Ectodermal cell (in vitro differentiated cells): ENCODE measurements around the gene STAT4.
A peak's percentile ranks its signal among the peaks of the same experiment; 100 is the strongest.

Source experiments
- H3K27ac ChIP-seq: 2 replicates; pipeline ENCODE4 v1.7.0; 2013; ENCODE audit warnings: mild to moderate bottlenecking, low read depth, low read length; ENCODE audit not compliant: insufficient read depth, poor library complexity, severe bottlenecking
- H3K27me3 ChIP-seq: 2 replicates; pipeline ENCODE4 v1.7.0; 2013; ENCODE audit warnings: mild to moderate bottlenecking, low read length; ENCODE audit not compliant: insufficient read depth, control insufficient read depth, poor library complexity, severe bottlenecking
- H3K36me3 ChIP-seq: one replicate; pipeline ENCODE4 v1.7.0; 2013; ENCODE audit warnings: low read length; ENCODE audit not compliant: control insufficient read depth, insufficient read depth
- H3K4me1 ChIP-seq: one replicate; pipeline ENCODE4 v1.7.0; 2013; ENCODE audit warnings: low read length; ENCODE audit not compliant: control insufficient read depth, insufficient read depth
- H3K4me3 ChIP-seq: 2 replicates; pipeline ENCODE4 v1.7.0; 2013; ENCODE audit warnings: low read depth, low read length, control low read depth; ENCODE audit not compliant: insufficient read depth
- H3K9me3 ChIP-seq: 2 replicates; pipeline ENCODE4 v1.7.0; 2013; ENCODE audit warnings: mild to moderate bottlenecking, low read length, moderate library complexity; ENCODE audit not compliant: control insufficient read depth
- WGBS, 2 experiments: methylation state at CpG; one replicate each; pipeline ENCODE4 v1.1.7; 2013; ENCODE audit warnings: missing lambda C conversion rate in 2 of 2; 5-methylcytosine and 5-hydroxymethylcytosine counted together

STAT4 gene

DNA sequence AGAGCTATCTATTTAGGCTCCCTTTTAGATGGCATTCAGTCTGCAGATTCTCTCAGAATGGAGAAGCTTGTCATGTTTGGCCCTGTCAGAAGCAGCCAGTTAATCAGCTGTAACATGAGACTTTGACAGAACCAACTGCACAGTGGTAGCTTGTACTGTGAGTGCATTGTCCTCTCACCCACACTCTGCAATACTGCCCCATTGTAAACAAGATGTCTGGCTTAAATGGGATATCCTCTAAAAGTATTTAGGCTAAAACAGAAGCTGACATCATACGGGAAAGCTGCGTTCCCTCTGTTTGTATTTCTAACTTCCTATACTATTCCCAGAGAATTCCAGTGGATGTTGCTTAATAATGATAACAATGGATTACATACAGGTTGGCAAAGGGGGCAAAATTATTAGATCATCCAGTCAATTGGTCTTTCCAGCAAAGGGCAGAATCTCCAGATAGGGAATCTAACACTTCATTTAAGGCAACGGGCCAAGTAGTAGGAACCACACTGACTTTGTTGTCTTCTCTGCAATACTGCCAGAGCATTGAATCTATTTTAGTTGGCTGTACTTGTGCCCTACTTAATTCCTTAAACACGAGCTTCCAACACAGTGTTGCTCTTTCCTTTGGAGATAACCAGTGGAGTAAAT is 15.4 kb upstream of the STAT4 start:
- Histone ChIP-seq H3K4me1 (peaks cover under 1% of the 10 kb centered on the region), H3K9me3 (no peaks in the 10 kb centered on the region), H3K27ac (no peak overlapping the region), H3K27me3 (no peaks in the 10 kb centered on the region), H3K36me3 (no peaks in the 10 kb centered on the region), H3K4me3 (no peak overlapping the region)
- 89 to 95% methylated on average over 4 of the region's 4 CpGs for WGBS, 2 experiments

DNA sequence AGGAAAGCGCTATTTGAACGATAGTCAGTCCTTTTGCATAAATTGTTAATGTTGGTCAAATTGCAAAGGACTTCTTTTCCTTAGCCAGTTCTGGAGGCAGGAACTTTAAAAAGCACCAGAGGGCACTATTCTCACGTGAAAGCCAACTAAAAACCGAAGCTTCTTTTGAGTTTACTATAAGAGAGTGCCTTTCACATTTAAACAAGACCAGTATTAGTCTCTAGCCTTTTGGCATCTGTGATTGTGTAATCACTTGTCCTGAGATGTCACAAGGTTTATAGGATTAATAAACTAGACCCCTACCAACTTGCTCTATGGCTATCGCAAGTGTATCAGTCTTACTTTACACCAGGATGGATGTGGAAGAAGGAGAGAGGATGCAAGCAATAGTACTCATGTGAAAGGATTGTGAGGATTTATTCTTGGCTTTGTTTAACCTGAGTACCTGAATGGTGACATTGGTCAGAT is 14.4 kb upstream of the STAT4 start:
- H3K9me3 ChIP-seq, result no peaks in the 10 kb centered on the region
- H3K27ac ChIP-seq, result no peak overlapping the region
- no peaks in the 10 kb centered on the region for H3K27me3 ChIP-seq
- no peaks in the 10 kb centered on the region for H3K36me3 ChIP-seq
- no peak overlapping the region for H3K4me3 ChIP-seq
- 32 to 37% methylated on average over 5 of the region's 5 CpGs for WGBS, 2 experiments
- no peaks in the 10 kb centered on the region for H3K4me1 ChIP-seq

DNA sequence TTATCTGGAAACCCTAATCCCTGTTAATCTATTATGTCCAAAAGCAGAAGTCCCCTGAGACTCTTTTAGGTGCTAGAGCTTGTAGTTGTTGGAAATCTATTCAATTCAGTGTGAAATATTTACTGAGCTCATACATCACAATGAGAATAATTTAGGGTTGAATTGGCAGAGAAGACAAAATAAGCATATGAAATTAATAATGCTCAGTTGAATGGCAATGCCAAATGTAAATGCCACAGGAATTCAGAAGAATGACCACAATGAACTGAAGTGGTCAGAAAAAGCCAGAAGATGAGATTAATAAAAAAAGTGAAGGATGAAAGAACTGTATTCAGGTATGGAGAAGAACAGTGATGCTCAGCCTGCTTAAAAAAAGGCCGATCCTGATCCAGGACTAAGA is 8.0 kb upstream of the STAT4 start:
- 92 to 100% methylated on average over 1 of the region's 1 CpG for WGBS, 2 experiments
- H3K4me3 ChIP-seq, result no peak overlapping the region
- no peaks in the 10 kb centered on the region for H3K9me3 ChIP-seq
- H3K27me3 ChIP-seq, result no peaks in the 10 kb centered on the region
- H3K4me1 ChIP-seq, result no peaks in the 10 kb centered on the region
- H3K27ac ChIP-seq, result no peak overlapping the region
- no peaks in the 10 kb centered on the region for H3K36me3 ChIP-seq

DNA sequence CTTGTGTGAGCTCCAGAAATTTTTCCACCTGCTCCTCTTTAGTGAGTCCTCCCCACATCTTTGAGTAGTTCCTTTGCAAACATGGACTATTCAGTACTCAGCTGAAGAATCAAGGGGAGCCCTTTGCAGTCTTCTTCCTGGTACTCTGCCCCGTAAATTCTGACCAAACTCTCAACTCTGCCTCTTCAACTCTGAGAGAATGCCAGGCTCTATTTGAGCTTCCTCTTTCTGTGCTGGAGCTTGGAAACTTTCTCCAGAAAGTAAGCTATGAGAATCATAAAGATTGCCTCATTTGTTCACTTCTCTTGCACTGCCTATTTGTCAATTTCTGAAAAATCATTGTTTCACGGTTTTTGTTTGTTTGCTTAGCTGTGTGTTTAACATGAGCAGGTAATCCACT is 7.4 kb upstream of the STAT4 start:
- Histone ChIP-seq H3K27me3 (no peaks in the 10 kb centered on the region), H3K9me3 (no peaks in the 10 kb centered on the region)

DNA sequence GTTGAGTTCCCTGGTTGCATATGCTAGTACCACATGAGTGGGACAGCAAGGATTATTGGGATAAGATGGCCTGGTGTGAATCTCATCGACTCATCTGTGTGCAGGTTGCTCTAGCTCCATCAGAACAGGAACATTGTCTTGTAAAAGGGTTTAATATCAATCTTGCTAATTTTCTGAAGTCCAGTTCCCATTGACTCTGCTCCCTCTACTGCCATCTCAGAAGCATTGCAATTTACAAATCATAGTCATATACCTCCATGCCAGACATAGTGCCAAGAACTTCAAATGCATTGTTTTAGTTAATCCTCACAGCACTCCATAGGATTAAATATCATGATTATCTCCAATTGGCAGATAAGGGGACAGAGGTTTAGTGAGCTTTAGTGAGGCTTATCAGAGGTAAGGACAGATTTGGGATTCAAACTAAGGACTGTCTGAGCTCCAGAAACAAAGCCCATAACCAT is 4.8 kb upstream of the STAT4 start:
- H3K36me3 ChIP-seq, result no peaks in the 10 kb centered on the region
- no peaks in the 10 kb centered on the region for H3K9me3 ChIP-seq
- 77 to 94% methylated on average over 1 of the region's 1 CpG for WGBS, 2 experiments
- no peak overlapping the region for H3K27ac ChIP-seq
- H3K4me1 ChIP-seq, result no peaks in the 10 kb centered on the region
- H3K4me3 ChIP-seq, result no peak overlapping the region
- H3K27me3 ChIP-seq, result peaks cover 9% of the 10 kb centered on the region

More for the DNA sequence above, 7.4 kb upstream of the STAT4 start:
- Histone ChIP-seq H3K4me1 (no peaks in the 10 kb centered on the region), H3K36me3 (no peaks in the 10 kb centered on the region), H3K4me3 (no peak overlapping the region), H3K27ac (no peak overlapping the region)
- 88 to 92% methylated on average over 2 of the region's 2 CpGs for WGBS, 2 experiments

DNA sequence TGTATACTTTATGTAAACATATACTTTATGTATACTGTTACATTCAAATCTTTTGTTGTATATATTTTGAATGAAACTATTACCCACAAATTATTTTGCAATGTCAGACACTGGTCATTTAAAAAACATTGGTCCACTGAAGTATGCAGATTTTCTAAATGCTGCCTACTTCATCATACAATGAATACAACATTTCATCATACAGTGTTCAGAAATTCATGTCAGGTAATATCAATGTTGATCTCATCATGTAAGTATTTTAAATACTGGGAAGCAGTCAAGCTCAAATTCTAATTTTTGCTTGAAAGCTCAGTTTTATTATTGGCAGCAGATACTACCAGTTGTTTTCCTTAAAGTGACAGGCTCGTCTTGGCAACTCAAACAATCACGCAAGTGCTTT is 2.9 kb upstream of the STAT4 start:
- Histone ChIP-seq H3K4me3 (no peak overlapping the region), H3K4me1 (no peaks in the 10 kb centered on the region), H3K36me3 (no peaks in the 10 kb centered on the region), H3K27me3 (peaks cover 28% of the 10 kb centered on the region), H3K27ac (no peak overlapping the region), H3K9me3 (no peaks in the 10 kb centered on the region)
- 93 to 95% methylated on average over 2 of the region's 2 CpGs for WGBS, 2 experiments

DNA sequence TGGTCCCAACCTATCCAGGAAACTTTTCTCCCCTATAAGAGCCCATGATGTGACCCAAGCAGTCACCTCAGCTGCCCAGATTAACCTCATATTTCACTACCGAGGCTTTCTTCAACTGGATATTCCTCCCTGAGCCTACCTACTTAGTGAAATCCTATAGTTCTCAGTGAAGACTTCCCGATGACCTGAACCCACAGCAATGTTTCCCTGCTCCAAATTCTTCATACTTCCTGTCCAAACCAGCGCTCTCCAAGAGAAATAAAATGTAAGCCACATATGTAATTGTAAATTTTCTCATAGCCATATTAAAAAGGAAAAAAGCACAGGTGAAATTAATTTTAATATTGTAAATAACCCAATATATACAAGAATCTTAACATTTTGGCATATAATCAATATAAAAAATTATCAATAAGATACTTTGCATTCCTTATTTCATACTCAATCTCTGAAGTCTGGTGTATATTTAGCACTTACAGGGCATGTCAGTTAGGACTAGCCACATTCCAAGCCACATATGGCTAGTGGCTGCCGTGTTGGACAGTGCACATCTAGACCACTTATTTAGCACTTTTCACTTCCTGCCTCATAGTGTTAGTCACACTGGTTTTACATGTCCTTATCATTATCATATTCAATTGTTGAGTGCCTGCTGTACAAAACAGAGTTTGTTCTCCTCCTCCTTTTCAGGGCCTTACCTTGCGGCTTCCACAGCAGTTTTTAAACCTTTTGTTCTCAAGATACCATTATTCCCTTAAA is 1.9 kb upstream of the STAT4 start:
- Histone ChIP-seq H3K27me3 (peaks cover 31% of the 10 kb centered on the region), H3K9me3 (no peaks in the 10 kb centered on the region), H3K4me3 (no peak overlapping the region), H3K4me1 (no peaks in the 10 kb centered on the region), H3K27ac (no peak overlapping the region), H3K36me3 (no peaks in the 10 kb centered on the region)
- 88 to 93% methylated on average over 3 to 4 of the region's 5 CpGs for WGBS, 2 experiments

DNA sequence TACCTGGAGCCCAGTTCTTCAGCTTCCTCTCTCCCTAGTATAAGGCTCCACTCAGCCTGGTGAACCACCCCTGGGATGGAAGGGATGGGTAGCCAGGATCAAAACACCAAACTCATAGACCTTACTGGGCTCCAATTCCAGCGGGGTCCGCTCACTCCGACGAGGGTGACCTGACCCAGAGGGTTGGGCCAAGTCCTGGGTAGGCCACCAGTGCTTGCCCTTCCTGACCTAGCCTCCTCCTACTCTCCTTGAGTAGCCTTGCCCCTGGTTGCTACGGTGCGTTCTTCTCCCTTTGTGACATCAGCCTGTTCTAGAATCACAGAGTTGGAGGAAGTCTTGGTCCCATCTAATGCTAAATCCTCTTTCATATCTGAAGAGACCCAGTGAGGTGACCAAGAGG is 537 bp upstream of the STAT4 start:
- peaks cover 31% of the 10 kb centered on the region for H3K27me3 ChIP-seq
- no peak overlapping the region for H3K27ac ChIP-seq
- H3K9me3 ChIP-seq, result no peaks in the 10 kb centered on the region
- no peaks in the 10 kb centered on the region for H3K36me3 ChIP-seq
- 87 to 92% methylated on average over 6 of the region's 6 CpGs for WGBS, 2 experiments
- H3K4me3 ChIP-seq, result peak overlapping the region; percentile 26
- H3K4me1 ChIP-seq, result no peaks in the 10 kb centered on the region

DNA sequence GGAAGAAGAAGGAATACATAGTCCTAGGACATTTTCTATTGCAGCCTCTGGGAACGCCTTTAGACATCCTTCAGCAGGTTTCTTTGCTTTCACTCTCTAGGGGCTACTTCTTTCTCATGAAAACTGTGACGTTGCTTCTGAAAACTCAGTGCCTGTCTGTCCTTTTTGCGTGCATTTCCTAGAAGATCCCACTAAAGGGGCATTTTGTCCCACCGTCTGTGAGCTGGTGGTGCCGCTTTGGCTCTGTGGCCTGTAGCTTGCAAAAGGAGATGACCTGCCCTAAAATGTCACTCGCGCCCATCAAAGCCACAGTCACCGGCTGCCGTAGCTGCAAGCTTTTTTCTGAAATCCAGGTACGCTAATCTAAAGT is 579 bp downstream of the STAT4 start:
- WGBS, 2 experiments, result 12% methylated on average over 10 of the region's 10 CpGs
- H3K4me1 ChIP-seq, result no peaks in the 10 kb centered on the region
- H3K9me3 ChIP-seq, result no peaks in the 10 kb centered on the region
- peaks cover 31% of the 10 kb centered on the region for H3K27me3 ChIP-seq
- no peak overlapping the region for H3K27ac ChIP-seq
- H3K36me3 ChIP-seq, result no peaks in the 10 kb centered on the region
- H3K4me3 ChIP-seq, result peak overlapping the region; percentile 26

DNA sequence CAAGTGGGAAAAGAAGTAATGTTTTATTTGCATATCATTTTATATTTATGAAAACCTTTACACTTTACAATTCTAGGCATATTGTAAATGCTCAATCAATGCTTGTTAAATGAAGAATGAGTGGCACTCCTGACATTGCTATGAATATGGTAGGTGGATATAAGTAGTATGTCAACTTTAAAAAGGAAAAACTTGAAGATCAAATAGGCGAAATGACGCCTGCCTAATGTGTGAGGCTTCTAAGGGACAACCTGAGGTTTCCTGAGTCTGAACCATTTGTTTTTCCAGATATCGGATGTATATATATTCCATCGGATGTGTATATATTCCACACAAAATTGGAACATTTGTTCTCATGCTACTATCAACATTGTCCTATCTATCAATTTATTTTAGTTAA is 1.4 kb downstream of the STAT4 start:
- H3K9me3 ChIP-seq, result no peaks in the 10 kb centered on the region
- no peaks in the 10 kb centered on the region for H3K4me1 ChIP-seq
- WGBS, 2 experiments, result 93 to 97% methylated on average over 3 to 4 of the region's 4 CpGs
- no peak overlapping the region for H3K27ac ChIP-seq
- H3K36me3 ChIP-seq, result no peaks in the 10 kb centered on the region
- H3K27me3 ChIP-seq, result peaks cover 31% of the 10 kb centered on the region
- no peak overlapping the region for H3K4me3 ChIP-seq
